GM18951 (cell line): ENCODE measurements around the gene TRAPPC1.

ENCODE experiments used
- POLR2A ChIP-seq: IDR thresholded peaks from 4 replicates; pipeline ENCODE4 v1.6.1; 2011; ENCODE audit warnings: mild to moderate bottlenecking; ENCODE audit not compliant: insufficient read length, insufficient read depth; ENCODE audit errors: extremely low read depth
- in situ Hi-C: fragments of 300-500 bp; cut with MboI; formaldehyde crosslinking; loops from one replicate; pipeline ENCODE4 v1.12.0; 2022; ENCODE audit warnings: low sequenced_read_pairs, mixed read lengths, inconsistent platforms; ENCODE audit not compliant: unreplicated experiment

Gene TRAPPC1

GRCh38 chr17:7909089-7909488 is 22.7 kb downstream of the TRAPPC1 start:
- TF ChIP-seq POLR2A = no peak
- in situ Hi-C loops = no loop called here

GRCh38 chr17:7903154-7904103 is 28.3 kb downstream of the TRAPPC1 start:
- TF ChIP-seq POLR2A = no peak
- in situ Hi-C loops = no loop called here

GRCh38 chr17:7897773-7898172 is 34.0 kb downstream of the TRAPPC1 start:
- no peak for TF ChIP-seq POLR2A
- in situ Hi-C loops = no loop called here

- in situ Hi-C loops = no loop called here
These were observed 34.7 kb downstream of the TRAPPC1 start for GRCh38 chr17:7897090-7897489.

GRCh38 chr17:7894866-7895265 is 36.9 kb downstream of the TRAPPC1 start:
- no peak for TF ChIP-seq POLR2A
- in situ Hi-C loops = no loop called here

More at GRCh38 chr17:7897090-7897489, 34.7 kb downstream of the TRAPPC1 start:
- TF ChIP-seq POLR2A = no peak

- in situ Hi-C loops = no loop called here
- TF ChIP-seq POLR2A = no peak
These were observed 37.5 kb downstream of the TRAPPC1 start for GRCh38 chr17:7894226-7894625.

GRCh38 chr17:7893187-7893880 is 38.4 kb downstream of the TRAPPC1 start:
- TF ChIP-seq POLR2A = no peak
- in situ Hi-C loops = no loop called here

GRCh38 chr17:7889166-7889955 is 42.4 kb downstream of the TRAPPC1 start:
- TF ChIP-seq POLR2A = no peak
- in situ Hi-C loops = no loop called here

- in situ Hi-C loops = no loop called here
These were observed 43.4 kb downstream of the TRAPPC1 start, which contains the start of gene CHD3 for GRCh38 chr17:7888184-7888920. Gene CHD3, plus strand, starts transcription at chr17:7888789. Its CDS starts 212 bp downstream, at chr17:7889001.

GRCh38 chr17:7887482-7888183 is 44.1 kb downstream of the TRAPPC1 start:
- in situ Hi-C loops = no loop called here
- peak; percentile 62 for TF ChIP-seq POLR2A

More at GRCh38 chr17:7888184-7888920, 43.4 kb downstream of the TRAPPC1 start, which contains the start of gene CHD3:
- TF ChIP-seq POLR2A = no peak

- in situ Hi-C loops = no loop called here
- TF ChIP-seq POLR2A = no peak
These were observed 44.7 kb downstream of the TRAPPC1 start for GRCh38 chr17:7887038-7887481.

GRCh38 chr17:7886227-7887037 is 45.3 kb downstream of the TRAPPC1 start:
- no peak for TF ChIP-seq POLR2A
- in situ Hi-C loops = no loop called here
